ENCODE data around the gene IFNAR1. TPM values are rescaled to one million over a fixed set of nuclear protein-coding genes. Genes with fewer than 3 reads are reported as not detected.

Gene IFNAR1
- total RNA-seq, 4 donors from 2014 or later, result 8.9 to 24.3 (median 9.9) TPM

DNA sequence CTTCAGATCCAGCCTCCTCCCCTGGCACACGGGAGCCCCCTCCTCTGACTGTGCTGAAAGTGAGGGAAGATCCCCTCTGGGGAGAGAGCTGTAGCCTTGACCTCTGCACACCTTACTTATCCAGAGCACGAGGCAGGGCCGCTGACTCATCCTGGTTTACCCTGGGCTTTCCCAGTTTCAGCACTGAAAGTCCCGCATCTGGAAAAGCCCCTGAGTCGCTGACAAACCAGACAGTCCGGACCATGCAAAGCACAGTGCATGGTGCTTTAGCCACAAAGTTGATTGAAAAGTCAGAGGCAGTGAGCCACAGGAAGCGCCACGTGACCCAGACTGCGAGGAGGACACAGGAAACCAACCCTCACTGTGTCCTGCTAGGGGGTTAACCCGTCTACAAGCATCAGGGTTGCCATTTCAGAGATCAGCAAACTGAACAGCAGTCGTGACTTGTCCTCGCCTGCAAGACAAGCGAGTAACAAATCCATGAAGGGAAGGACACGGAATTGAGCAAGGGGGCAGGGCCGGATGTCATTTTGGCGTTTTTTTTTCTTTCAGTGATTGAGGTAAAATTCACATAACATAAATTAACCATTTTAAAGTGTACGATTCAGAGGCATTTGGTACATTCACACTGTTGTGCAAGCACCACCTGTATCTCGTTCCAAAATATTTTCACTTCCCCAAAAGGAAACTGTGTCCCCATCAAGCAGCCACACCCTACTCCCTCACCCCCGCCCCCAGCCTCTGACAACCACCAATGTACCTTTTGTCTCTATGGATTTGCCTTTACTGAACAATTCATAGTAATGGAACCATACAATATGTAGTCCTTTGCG is 58.5 kb downstream of the IFNAR1 start:
- peak in 1 of 2 donors; percentile 33 for DNase-seq
- no peaks in the 10 kb centered on the region for H3K27me3 ChIP-seq
- peaks cover 18 to 31% of the 10 kb centered on the region in 2 donors for H3K4me1 ChIP-seq
- no peak for TF ChIP-seq POLR2A (IDR thresholded peaks at IDR 0.05)
- TF ChIP-seq, protein P1, sequence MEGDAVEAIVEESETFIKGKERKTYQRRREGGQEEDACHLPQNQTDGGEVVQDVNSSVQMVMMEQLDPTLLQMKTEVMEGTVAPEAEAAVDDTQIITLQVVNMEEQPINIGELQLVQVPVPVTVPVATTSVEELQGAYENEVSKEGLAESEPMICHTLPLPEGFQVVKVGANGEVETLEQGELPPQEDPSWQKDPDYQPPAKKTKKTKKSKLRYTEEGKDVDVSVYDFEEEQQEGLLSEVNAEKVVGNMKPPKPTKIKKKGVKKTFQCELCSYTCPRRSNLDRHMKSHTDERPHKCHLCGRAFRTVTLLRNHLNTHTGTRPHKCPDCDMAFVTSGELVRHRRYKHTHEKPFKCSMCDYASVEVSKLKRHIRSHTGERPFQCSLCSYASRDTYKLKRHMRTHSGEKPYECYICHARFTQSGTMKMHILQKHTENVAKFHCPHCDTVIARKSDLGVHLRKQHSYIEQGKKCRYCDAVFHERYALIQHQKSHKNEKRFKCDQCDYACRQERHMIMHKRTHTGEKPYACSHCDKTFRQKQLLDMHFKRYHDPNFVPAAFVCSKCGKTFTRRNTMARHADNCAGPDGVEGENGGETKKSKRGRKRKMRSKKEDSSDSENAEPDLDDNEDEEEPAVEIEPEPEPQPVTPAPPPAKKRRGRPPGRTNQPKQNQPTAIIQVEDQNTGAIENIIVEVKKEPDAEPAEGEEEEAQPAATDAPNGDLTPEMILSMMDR (IDR thresholded peaks at IDR 0.05 in 4 of 5, conservative IDR thresholded peaks at IDR 0.05 in 1 of 5), result no peak
- peak; percentile 27 to 28 for ATAC-seq
- in situ Hi-C loops (cut with MboI; ENCODE audit: low sequenced_read_pairs in 4 of 4) (no loop called here), intact Hi-C loops (cut with DNase I; ENCODE audit: low total_unique reads) (loop anchor here (10.0 kb wide), 1 partner anchor 52 kb away; no protein-coding TSS in a partner anchor)
- peak overlapping the region in 3 of 4 donors; percentile 34 to 42 (median 36) for H3K4me3 ChIP-seq
- H3K27ac ChIP-seq, result peak overlapping the region; percentile 16 to 51 (median 32)
- no peaks in the 10 kb centered on the region for H3K36me3 ChIP-seq
- no peaks in the 10 kb centered on the region for H3K9me3 ChIP-seq

DNA sequence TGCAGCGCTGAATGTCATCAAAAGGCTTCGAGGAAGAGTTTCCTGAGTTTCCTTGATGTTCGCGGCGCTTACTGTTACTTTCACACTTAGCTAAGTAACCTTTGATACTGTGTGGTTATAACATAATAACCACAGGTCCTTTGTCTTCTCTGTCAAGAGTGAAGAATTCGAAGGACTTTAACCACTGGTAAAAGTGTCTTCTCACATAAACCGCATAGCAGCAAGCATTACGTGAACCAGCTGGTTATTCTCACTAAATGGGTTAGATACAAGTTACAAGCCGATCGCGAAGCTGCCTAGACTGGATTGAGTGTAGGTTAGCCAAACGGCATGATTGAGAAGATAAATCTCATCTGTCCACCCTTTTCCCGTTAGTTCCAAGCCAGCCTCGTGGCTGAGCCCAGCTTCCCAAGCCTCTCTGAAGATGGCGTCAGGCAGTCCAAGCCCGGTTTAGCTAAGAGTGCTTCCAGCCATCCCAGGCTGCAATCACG is 60.1 kb downstream of the IFNAR1 start:
- H3K9me3 ChIP-seq, result no peaks in the 10 kb centered on the region
- no peaks in the 10 kb centered on the region for H3K27me3 ChIP-seq
- H3K36me3 ChIP-seq, result no peaks in the 10 kb centered on the region
- DNase-seq (no peak), ATAC-seq (no peak)
- peaks cover 9 to 16% of the 10 kb centered on the region in 2 donors for H3K4me1 ChIP-seq
- no peak overlapping the region for H3K27ac ChIP-seq
- intact Hi-C loops (cut with DNase I; ENCODE audit: low total_unique reads), result loop anchor here (10.0 kb wide), 1 partner anchor 50 kb away; no protein-coding TSS in a partner anchor
- H3K4me3 ChIP-seq, result no peak overlapping the region
- in situ Hi-C loops (cut with MboI; ENCODE audit: low sequenced_read_pairs in 4 of 4), result no loop called here
- no peak for TF ChIP-seq POLR2A (IDR thresholded peaks at IDR 0.05)
- TF ChIP-seq, protein P1 (IDR thresholded peaks at IDR 0.05 in 4 of 5, conservative IDR thresholded peaks at IDR 0.05 in 1 of 5), result no peak

- no peaks in the 10 kb centered on the region for H3K27me3 ChIP-seq
- intact Hi-C loops (cut with DNase I; ENCODE audit: low total_unique reads), result loop anchor here (10.0 kb wide), 1 partner anchor 48 kb away; no protein-coding TSS in a partner anchor
- DNase-seq (no peak), ATAC-seq (no peak)
- no peak for TF ChIP-seq POLR2A (IDR thresholded peaks at IDR 0.05)
- TF ChIP-seq, protein P1 (IDR thresholded peaks at IDR 0.05 in 4 of 5, conservative IDR thresholded peaks at IDR 0.05 in 1 of 5), result no peak
- in situ Hi-C loops (cut with MboI; ENCODE audit: low sequenced_read_pairs in 4 of 4), result no loop called here
- no peak overlapping the region for H3K4me3 ChIP-seq
- H3K36me3 ChIP-seq, result no peaks in the 10 kb centered on the region
- H3K4me1 ChIP-seq, result peaks cover 3 to 10% of the 10 kb centered on the region in 2 donors
- H3K9me3 ChIP-seq, result no peaks in the 10 kb centered on the region
- H3K27ac ChIP-seq, result no peak overlapping the region
Observed at GRCh38 chr21:33386222-33386784, 61.5 kb downstream of the IFNAR1 start.

DNA sequence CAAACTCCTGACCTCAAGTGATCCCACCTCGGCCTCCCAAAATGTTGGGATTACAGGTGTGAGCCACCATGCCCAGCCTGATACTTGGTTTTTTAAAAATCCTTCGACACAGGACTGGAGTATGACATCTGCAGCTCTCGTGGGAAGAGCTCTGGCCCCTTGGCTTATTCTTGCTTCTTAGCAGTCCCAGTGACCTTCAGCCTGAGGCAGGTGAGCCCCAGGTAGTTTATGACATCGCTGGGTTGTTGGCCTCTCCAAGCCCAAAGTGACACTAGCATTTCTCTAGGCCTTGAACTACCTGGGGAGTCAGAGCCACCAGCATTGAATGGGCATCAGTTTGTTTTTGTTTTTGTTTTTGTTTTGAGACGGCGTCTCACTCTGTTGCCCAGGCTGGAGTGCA is 62.5 kb downstream of the IFNAR1 start:
- in situ Hi-C loops (cut with MboI; ENCODE audit: low sequenced_read_pairs in 4 of 4), result no loop called here
- DNase-seq (no peak), ATAC-seq (no peak)
- Histone ChIP-seq H3K36me3 (no peaks in the 10 kb centered on the region), H3K27ac (no peak overlapping the region), H3K9me3 (no peaks in the 10 kb centered on the region), H3K4me1 (peaks cover 3 to 10% of the 10 kb centered on the region in 2 donors), H3K4me3 (no peak overlapping the region), H3K27me3 (no peaks in the 10 kb centered on the region)
- intact Hi-C loops (cut with DNase I; ENCODE audit: low total_unique reads), result loop anchor here (10.0 kb wide), 1 partner anchor 48 kb away; no protein-coding TSS in a partner anchor
- no peak for TF ChIP-seq POLR2A (IDR thresholded peaks at IDR 0.05)
- TF ChIP-seq, protein P1 (IDR thresholded peaks at IDR 0.05 in 4 of 5, conservative IDR thresholded peaks at IDR 0.05 in 1 of 5), result no peak

Data from gastrocnemius medialis (tissue), 4 donors.